ENCODE results near the gene WWOX.

Gene WWOX

DNA sequence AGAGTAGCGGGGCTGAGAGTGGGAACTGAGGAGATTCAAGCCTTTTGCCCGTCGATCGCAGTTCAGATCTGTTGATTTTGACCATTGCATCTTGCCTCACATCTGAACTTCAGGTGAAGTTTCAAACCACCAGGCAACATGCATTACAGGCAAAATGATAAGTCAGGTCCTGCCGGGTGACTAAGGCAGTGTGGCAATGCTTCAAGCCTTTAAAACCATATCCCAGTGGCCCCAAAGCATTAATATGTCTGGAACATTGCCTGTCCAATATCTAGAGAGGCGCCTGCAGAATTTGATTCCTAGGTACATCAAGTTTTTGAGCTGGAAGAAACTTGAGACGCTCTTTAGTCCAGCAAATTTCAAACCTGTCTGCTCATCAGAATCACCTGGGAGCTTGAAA lies 998.3 kb downstream of the WWOX start:
- DNase-seq (no peak), ATAC-seq (no peak)
- H3K27ac Mint-ChIP-seq, result peak overlapping the region in 1 of 2 donors; percentile 7
- no peak overlapping the region for H3K4me3 Mint-ChIP-seq
- no peaks in the 10 kb centered on the region for H3K9me3 Mint-ChIP-seq
- H3K4me1 Mint-ChIP-seq, result peaks cover 36% of the 10 kb centered on the region
- peaks cover 64% of the 10 kb centered on the region for H3K27me3 Mint-ChIP-seq

- peaks cover 65% of the 10 kb centered on the region for H3K27me3 Mint-ChIP-seq
- no peak overlapping the region for H3K4me3 Mint-ChIP-seq
- H3K27ac Mint-ChIP-seq, result no peak overlapping the region
- peaks cover 24% of the 10 kb centered on the region for H3K4me1 Mint-ChIP-seq
- no peak for DNase-seq
- no peaks in the 10 kb centered on the region for H3K9me3 Mint-ChIP-seq
- no peak for ATAC-seq
Measured at GRCh38 chr16:79098907-79099306, 999.5 kb downstream of the WWOX start.

DNA sequence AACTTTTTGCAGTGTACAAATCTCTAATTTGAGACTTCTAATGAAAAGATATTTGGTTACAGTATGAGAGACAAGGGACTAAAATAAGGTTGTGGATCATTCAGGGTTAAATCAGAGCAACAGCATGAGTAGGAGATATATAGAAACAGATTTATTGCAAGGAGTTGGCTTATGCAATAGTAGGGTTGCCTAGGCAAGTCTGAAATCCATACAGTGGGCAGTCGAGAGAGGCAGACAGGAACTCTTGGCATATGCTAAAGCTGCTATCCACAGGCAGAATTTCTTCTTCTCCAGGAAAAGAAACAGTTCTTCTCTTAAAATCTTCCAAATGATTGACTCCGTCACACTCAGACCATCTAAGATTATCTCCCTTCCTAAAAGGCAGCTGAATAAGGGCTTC lies 1000.3 kb downstream of the WWOX start:
- DNase-seq (no peak), ATAC-seq (no peak)
- Mint-ChIP-seq H3K27ac (no peak overlapping the region), H3K4me1 (peaks cover 17% of the 10 kb centered on the region), H3K27me3 (peaks cover 57% of the 10 kb centered on the region), H3K4me3 (no peak overlapping the region), H3K9me3 (no peaks in the 10 kb centered on the region)

DNA sequence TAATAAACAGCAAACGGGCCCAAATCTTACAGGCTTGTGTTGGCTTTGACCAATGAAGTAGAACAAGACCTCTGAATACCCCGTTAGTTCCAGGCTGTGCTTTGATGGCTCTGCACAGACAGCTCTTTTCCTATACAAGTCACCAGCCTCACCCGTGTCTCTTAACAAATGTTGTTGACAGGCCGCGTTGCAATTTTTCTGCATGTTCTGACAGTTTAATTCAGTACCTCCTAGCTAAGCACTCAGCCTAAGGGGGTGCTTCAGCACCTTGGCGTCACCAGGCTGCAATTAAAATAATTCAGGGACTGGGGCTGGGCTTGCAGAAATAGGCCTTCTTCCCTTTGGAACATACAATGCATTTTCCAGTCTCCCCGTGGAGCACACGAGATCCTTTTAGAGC lies 1001.0 kb downstream of the WWOX start:
- Mint-ChIP-seq H3K27me3 (peaks cover 50% of the 10 kb centered on the region), H3K4me1 (peaks cover 17% of the 10 kb centered on the region)

GRCh38 chr16:79101491-79101890 lies 1002.0 kb downstream of the WWOX start:
- ATAC-seq (no peak), DNase-seq (no peak)
- no peaks in the 10 kb centered on the region for H3K9me3 Mint-ChIP-seq
- H3K27ac Mint-ChIP-seq, result no peak overlapping the region
- H3K4me3 Mint-ChIP-seq, result no peak overlapping the region
- H3K4me1 Mint-ChIP-seq, result peaks cover 12% of the 10 kb centered on the region
- H3K27me3 Mint-ChIP-seq, result peaks cover 42% of the 10 kb centered on the region

More for the DNA sequence above, 1001.0 kb downstream of the WWOX start:
- Mint-ChIP-seq H3K4me3 (no peak overlapping the region), H3K27ac (no peak overlapping the region), H3K9me3 (no peaks in the 10 kb centered on the region)
- DNase-seq (no peak), ATAC-seq (no peak)

DNA sequence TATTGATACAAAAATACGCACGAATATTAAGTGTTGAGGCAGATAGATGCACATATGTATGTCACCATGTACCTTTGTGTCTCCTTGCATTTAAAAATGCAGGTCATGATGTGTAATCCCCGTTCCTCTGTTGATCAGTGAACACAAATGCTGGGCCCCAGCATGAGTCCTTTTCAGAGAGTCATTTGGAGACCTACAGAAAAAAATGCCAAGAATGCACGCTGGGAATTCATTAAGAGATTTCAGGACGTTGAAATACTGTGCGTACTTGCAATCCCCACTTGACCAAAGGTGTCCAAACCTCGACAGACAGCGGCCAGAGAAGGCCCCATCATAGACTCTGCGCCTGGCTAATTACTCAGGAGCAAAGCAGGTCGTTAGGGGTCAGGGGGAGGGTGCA lies 1005.1 kb downstream of the WWOX start:
- no peak for ATAC-seq
- no peak overlapping the region for H3K4me3 Mint-ChIP-seq
- no peak for DNase-seq
- H3K4me1 Mint-ChIP-seq, result peaks cover 9% of the 10 kb centered on the region
- no peaks in the 10 kb centered on the region for H3K9me3 Mint-ChIP-seq
- H3K27ac Mint-ChIP-seq, result no peak overlapping the region
- peaks cover 23% of the 10 kb centered on the region for H3K27me3 Mint-ChIP-seq

GRCh38 chr16:79107301-79107700 lies 1007.8 kb downstream of the WWOX start:
- Mint-ChIP-seq H3K27ac (no peak overlapping the region), H3K9me3 (peaks cover 0 to 4% of the 10 kb centered on the region in 2 donors), H3K4me1 (no peaks in the 10 kb centered on the region), H3K4me3 (no peak overlapping the region), H3K27me3 (peaks cover 8% of the 10 kb centered on the region)
- DNase-seq (no peak), ATAC-seq (no peak)

- H3K4me3 Mint-ChIP-seq, result no peak overlapping the region
- ATAC-seq (no peak), DNase-seq (no peak)
- no peaks in the 10 kb centered on the region for H3K4me1 Mint-ChIP-seq
- H3K27ac Mint-ChIP-seq, result no peak overlapping the region
- no peaks in the 10 kb centered on the region for H3K27me3 Mint-ChIP-seq
- peaks cover 0 to 4% of the 10 kb centered on the region in 2 donors for H3K9me3 Mint-ChIP-seq
Measured at GRCh38 chr16:79109771-79110170, 1010.3 kb downstream of the WWOX start.

GRCh38 chr16:79110242-79110641 lies 1010.8 kb downstream of the WWOX start:
- Mint-ChIP-seq H3K27me3 (no peaks in the 10 kb centered on the region), H3K9me3 (peaks cover 0 to 4% of the 10 kb centered on the region in 2 donors), H3K4me1 (no peaks in the 10 kb centered on the region), H3K27ac (no peak overlapping the region), H3K4me3 (no peak overlapping the region)
- no peak for DNase-seq
- no peak for ATAC-seq

GRCh38 chr16:79110953-79111352 lies 1011.5 kb downstream of the WWOX start:
- Mint-ChIP-seq H3K4me3 (no peak overlapping the region), H3K9me3 (peaks cover 0 to 4% of the 10 kb centered on the region in 2 donors), H3K27me3 (no peaks in the 10 kb centered on the region), H3K4me1 (no peaks in the 10 kb centered on the region), H3K27ac (no peak overlapping the region)
- DNase-seq, result no peak
- ATAC-seq, result no peak

DNA sequence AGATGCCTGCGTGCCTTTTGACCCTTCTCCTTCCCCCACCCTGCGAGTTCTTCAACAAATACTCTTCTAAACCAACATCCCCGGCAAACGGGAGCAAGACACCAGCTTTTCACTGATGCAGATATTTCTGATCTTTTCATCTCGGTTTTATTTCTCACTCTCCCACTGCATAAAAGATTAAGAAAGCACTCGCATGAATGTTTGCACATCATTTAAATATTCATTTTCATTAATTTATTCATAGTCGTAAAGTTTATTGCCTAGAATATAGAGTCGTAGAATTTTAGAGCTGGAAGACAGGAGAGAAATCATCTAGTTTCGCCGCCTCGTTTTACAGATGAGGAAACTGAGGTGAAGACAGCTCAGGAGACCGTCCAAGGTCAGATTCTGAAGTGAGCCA lies 1013.0 kb downstream of the WWOX start:
- H3K4me3 Mint-ChIP-seq, result no peak overlapping the region
- H3K9me3 Mint-ChIP-seq, result peaks cover 0 to 4% of the 10 kb centered on the region in 2 donors
- ATAC-seq (no peak), DNase-seq (no peak)
- no peak overlapping the region for H3K27ac Mint-ChIP-seq
- no peaks in the 10 kb centered on the region for H3K4me1 Mint-ChIP-seq
- no peaks in the 10 kb centered on the region for H3K27me3 Mint-ChIP-seq

DNA sequence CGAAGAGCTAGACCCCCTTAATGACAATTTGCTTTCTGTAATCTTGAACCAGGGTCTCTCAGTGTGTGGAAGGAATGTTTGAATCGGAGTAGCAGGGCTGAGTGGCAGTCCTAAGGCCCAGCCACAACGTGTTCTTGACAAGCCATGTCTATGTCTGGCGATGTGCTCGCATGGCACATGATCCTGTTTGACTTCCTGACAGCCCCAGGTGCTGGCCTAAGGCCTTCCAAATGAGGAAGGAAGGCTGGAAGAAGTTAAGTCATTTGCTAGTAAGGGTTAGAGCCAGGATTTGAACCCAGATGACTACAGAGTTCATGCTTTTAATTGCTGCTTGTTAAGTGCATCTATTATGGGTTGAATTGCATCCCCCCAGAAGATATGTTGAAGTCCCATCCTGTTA lies 1014.4 kb downstream of the WWOX start:
- DNase-seq (no peak), ATAC-seq (no peak)
- H3K4me3 Mint-ChIP-seq, result no peak overlapping the region
- no peak overlapping the region for H3K27ac Mint-ChIP-seq
- no peaks in the 10 kb centered on the region for H3K4me1 Mint-ChIP-seq
- H3K27me3 Mint-ChIP-seq, result no peaks in the 10 kb centered on the region
- H3K9me3 Mint-ChIP-seq, result peaks cover 0 to 4% of the 10 kb centered on the region in 2 donors

- no peak for ATAC-seq
- DNase-seq, result no peak
- H3K4me1 Mint-ChIP-seq, result no peaks in the 10 kb centered on the region
- H3K27ac Mint-ChIP-seq, result no peak overlapping the region
- no peaks in the 10 kb centered on the region for H3K27me3 Mint-ChIP-seq
- peaks cover 0 to 4% of the 10 kb centered on the region in 2 donors for H3K9me3 Mint-ChIP-seq
- no peak overlapping the region for H3K4me3 Mint-ChIP-seq
Measured at GRCh38 chr16:79114759-79115158, 1015.3 kb downstream of the WWOX start.

DNA sequence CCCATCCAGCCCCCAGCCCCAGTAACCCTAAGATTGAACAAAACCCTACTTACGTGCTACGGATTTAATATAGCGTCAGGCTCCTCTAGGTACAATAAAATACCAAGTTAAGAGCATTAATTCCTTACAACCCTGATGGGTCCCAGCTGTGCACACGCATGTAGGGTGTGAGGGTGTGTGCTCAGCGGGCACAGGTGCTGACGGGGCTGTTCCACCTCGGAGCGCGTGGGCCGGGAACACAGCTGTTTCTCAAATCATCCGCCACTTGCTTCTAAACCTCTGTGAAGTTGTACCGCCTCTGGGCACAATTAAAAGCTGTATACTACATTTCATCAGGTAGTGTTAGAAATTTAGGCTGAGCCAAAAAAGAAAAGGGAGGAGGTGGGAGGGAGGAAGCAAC lies 1022.5 kb downstream of the WWOX start:
- Mint-ChIP-seq H3K4me3 (no peak overlapping the region), H3K27ac (no peak overlapping the region), H3K27me3 (peaks cover 7% of the 10 kb centered on the region), H3K9me3 (peaks cover 15 to 25% of the 10 kb centered on the region in 2 donors), H3K4me1 (no peaks in the 10 kb centered on the region)
- no peak for ATAC-seq
- DNase-seq, result no peak

- peaks cover 15 to 25% of the 10 kb centered on the region in 2 donors for H3K9me3 Mint-ChIP-seq
- DNase-seq, result no peak
Measured at GRCh38 chr16:79122343-79122742, 1022.9 kb downstream of the WWOX start.

DNA sequence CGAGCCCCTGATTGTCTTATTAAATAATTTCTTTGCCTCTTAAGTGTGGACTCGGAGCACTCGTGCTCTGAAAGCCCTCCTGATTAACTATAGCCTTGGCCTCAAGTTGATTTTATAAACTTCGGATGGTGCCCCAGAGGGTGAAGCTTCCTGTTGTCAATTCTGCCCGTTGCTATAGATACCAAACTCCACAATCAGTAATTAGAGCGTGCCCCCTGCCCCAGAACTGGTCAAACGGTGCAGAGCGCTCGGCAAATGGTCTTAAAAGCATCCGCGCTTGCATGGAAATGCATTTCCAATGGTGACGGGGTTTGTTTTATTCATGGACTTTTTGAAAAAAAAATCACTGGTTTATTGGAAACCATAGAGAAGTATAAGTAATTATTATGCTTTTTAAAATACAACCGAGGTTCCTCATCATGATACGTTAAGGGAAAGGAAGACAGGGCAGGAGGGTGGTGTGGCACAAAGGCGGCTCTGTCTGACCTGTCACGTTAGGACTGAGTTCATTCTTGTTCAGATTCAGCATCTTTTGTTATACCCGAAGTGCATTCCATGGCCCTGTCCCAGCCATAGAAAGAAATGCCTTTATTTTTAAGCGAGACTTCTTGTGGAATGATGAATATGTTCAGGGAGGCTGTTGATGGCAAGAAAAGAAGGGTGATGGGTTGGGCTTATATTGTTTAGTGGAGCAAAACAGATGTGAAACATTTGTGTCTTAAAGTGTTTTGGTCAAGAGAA lies 1024.7 kb downstream of the WWOX start:
- H3K4me1 Mint-ChIP-seq, result no peaks in the 10 kb centered on the region
- H3K4me3 Mint-ChIP-seq, result no peak overlapping the region
- no peak overlapping the region for H3K27ac Mint-ChIP-seq
- peaks cover 15 to 25% of the 10 kb centered on the region in 2 donors for H3K9me3 Mint-ChIP-seq
- ATAC-seq, result no peak
- no peak for DNase-seq
- peaks cover 7% of the 10 kb centered on the region for H3K27me3 Mint-ChIP-seq

More at GRCh38 chr16:79122343-79122742, 1022.9 kb downstream of the WWOX start:
- no peak overlapping the region for H3K4me3 Mint-ChIP-seq
- ATAC-seq, result no peak
- H3K27ac Mint-ChIP-seq, result no peak overlapping the region
- H3K4me1 Mint-ChIP-seq, result no peaks in the 10 kb centered on the region
- peaks cover 7% of the 10 kb centered on the region for H3K27me3 Mint-ChIP-seq

DNA sequence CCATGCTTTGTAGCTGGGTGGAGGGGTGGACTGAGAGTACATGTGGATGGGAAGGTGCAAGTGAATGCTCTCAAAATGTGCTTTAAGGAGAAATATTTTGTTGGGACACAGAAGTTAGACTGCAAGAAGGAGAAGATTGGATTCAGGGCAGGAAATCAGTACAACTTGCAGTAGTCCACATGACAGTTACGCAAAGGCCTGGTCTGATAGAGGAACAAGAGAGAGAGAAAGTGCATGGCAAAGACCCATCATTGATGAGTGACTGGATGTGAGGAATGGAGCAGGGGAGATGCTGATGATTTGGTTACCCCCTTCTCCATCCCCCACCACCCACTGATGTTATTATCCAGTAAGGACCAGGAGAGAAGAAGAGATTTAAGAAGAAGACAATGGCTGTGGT lies 1028.3 kb downstream of the WWOX start:
- Mint-ChIP-seq H3K27me3 (no peaks in the 10 kb centered on the region), H3K27ac (peak overlapping the region in 1 of 2 donors; percentile 62), H3K4me1 (no peaks in the 10 kb centered on the region), H3K9me3 (peaks cover 3 to 26% of the 10 kb centered on the region in 2 donors), H3K4me3 (no peak overlapping the region)
- DNase-seq (no peak), ATAC-seq (no peak)

Measured in stimulated activated naive CD8-positive, alpha-beta T cell treated with anti-CD3 and anti-CD28 coated beads, Interleukin-15, amount 100 ng/mL, for 72 hours (primary cell).